ENCODE measurements around the gene ZNF580. TPM values are rescaled to one million over a fixed set of nuclear protein-coding genes. Genes with fewer than 3 reads are reported as not detected.

Gene ZNF580
- total RNA-seq, 1 experiment from 2014 or later: 15.2 TPM

DNA sequence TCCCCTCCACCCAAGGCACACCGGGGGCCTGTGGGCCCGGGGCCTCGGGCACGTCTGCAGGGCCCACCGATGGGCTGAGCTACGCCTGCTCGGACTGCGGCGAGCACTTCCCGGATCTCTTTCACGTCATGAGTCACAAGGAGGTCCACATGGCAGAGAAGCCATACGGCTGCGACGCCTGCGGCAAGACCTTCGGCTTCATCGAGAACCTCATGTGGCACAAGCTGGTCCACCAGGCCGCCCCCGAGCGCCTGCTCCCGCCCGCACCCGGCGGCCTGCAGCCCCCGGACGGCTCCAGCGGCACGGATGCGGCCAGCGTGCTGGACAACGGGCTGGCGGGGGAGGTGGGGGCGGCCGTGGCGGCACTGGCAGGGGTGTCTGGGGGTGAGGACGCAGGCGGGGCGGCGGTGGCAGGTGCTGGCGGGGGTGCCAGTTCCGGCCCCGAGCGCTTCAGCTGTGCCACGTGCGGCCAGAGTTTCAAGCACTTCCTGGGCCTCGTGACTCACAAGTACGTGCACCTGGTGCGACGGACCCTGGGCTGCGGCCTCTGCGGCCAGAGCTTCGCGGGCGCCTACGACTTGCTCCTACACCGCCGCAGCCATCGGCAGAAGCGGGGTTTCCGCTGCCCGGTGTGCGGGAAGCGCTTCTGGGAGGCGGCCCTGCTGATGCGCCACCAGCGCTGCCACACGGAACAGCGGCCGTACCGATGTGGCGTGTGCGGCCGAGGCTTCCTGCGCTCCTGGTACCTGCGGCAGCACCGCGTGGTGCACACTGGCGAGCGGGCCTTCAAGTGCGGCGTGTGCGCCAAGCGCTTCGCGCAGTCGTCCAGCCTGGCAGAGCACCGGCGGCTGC is 25.0 kb upstream of the ZNF580 start:
- Histone ChIP-seq H3K79me2 (ENCODE audit: low read length) (peaks cover 8% of the 10 kb centered on the region; the same call in 1 of the 2 replicates), H2AFZ (ENCODE audit: low read length) (no peak overlapping the region), H3K4me2 (ENCODE audit: low read length) (no peak overlapping the region), H3F3A (ENCODE audit: low read length, unreplicated experiment) (no peaks in the 10 kb centered on the region), H3K27me3 (ENCODE audit: low read length) (no peaks in the 10 kb centered on the region), H3K36me3 (ENCODE audit: low read depth, low read length) (no peaks in the 10 kb centered on the region; the same call in 1 of the 2 replicates), H3K4me3 (ENCODE audit: low read length) (no peak overlapping the region), H3K9ac (ENCODE audit: low read length) (no peak overlapping the region), H3K27ac (ENCODE audit: low read length) (no peak overlapping the region), H3K9me3 (ENCODE audit: low read length) (no peaks in the 10 kb centered on the region), H3K4me1 (ENCODE audit: insufficient read depth, low read length) (no peaks in the 10 kb centered on the region), H4K20me1 (ENCODE audit: low read length) (no peaks in the 10 kb centered on the region; the same call in 1 of the 2 replicates), H3K9me2 (replicated peaks; ENCODE audit: low read length) (no peaks in the 10 kb centered on the region)
- intact Hi-C loops (cut with micrococcal nuclease): no loop called here
- TF ChIP-seq EZH2 (IDR thresholded peaks at IDR 0.05; ENCODE audit: low read length, unreplicated experiment) (no peak), EZH2phosphoT487 (IDR thresholded peaks at IDR 0.05; ENCODE audit: borderline replicate concordance, low read length) (no peak)
- TF ChIP-seq, protein P1, sequence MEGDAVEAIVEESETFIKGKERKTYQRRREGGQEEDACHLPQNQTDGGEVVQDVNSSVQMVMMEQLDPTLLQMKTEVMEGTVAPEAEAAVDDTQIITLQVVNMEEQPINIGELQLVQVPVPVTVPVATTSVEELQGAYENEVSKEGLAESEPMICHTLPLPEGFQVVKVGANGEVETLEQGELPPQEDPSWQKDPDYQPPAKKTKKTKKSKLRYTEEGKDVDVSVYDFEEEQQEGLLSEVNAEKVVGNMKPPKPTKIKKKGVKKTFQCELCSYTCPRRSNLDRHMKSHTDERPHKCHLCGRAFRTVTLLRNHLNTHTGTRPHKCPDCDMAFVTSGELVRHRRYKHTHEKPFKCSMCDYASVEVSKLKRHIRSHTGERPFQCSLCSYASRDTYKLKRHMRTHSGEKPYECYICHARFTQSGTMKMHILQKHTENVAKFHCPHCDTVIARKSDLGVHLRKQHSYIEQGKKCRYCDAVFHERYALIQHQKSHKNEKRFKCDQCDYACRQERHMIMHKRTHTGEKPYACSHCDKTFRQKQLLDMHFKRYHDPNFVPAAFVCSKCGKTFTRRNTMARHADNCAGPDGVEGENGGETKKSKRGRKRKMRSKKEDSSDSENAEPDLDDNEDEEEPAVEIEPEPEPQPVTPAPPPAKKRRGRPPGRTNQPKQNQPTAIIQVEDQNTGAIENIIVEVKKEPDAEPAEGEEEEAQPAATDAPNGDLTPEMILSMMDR (conservative IDR thresholded peaks at IDR 0.05; ENCODE audit: low read depth, low read length): no peak
- ChIA-PET CTCF (no interaction called here), POLR2A (ENCODE audit: unreplicated experiment) (no interaction called here)
- no TSS peak for BruUV-seq (replicated peaks)
- DNase-seq (no peak), ATAC-seq (no peak)

DNA sequence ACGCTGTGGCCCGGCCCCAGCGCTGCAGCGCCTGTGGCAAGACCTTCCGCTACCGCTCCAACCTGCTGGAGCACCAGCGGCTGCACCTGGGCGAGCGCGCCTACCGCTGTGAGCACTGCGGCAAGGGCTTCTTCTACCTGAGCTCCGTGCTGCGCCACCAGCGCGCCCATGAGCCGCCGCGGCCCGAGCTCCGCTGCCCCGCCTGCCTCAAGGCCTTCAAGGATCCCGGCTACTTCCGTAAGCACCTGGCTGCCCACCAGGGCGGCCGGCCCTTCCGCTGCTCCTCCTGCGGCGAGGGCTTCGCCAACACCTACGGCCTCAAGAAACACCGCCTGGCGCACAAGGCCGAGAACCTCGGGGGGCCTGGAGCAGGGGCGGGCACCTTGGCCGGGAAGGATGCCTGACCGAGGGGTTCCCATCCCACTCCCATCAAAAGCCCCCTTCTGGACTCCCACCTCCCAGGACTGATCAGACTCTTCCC is 24.4 kb upstream of the ZNF580 start:
- Histone ChIP-seq H2AFZ (ENCODE audit: low read length) (no peak overlapping the region), H3K27ac (ENCODE audit: low read length) (no peak overlapping the region), H4K20me1 (ENCODE audit: low read length) (no peaks in the 10 kb centered on the region; the same call in 1 of the 2 replicates), H3K4me2 (ENCODE audit: low read length) (no peak overlapping the region), H3K79me2 (ENCODE audit: low read length) (peaks cover 5% of the 10 kb centered on the region; the same call in 1 of the 2 replicates), H3K4me3 (ENCODE audit: low read length) (no peak overlapping the region), H3F3A (ENCODE audit: low read length, unreplicated experiment) (no peaks in the 10 kb centered on the region), H3K36me3 (ENCODE audit: low read depth, low read length) (no peaks in the 10 kb centered on the region; the same call in 1 of the 2 replicates), H3K27me3 (ENCODE audit: low read length) (no peaks in the 10 kb centered on the region), H3K9me3 (ENCODE audit: low read length) (no peaks in the 10 kb centered on the region), H3K9me2 (replicated peaks; ENCODE audit: low read length) (no peaks in the 10 kb centered on the region), H3K4me1 (ENCODE audit: insufficient read depth, low read length) (no peaks in the 10 kb centered on the region), H3K9ac (ENCODE audit: low read length) (no peak overlapping the region)
- intact Hi-C loops (cut with micrococcal nuclease): no loop called here
- CTCF ChIA-PET: no interaction called here
- TF ChIP-seq EZH2 (IDR thresholded peaks at IDR 0.05; ENCODE audit: low read length, unreplicated experiment) (no peak), EZH2phosphoT487 (IDR thresholded peaks at IDR 0.05; ENCODE audit: borderline replicate concordance, low read length) (no peak)
- TF ChIP-seq, protein P1 (conservative IDR thresholded peaks at IDR 0.05; ENCODE audit: low read depth, low read length): no peak
- POLR2A ChIA-PET (ENCODE audit: unreplicated experiment): no interaction called here
- BruUV-seq (replicated peaks): no TSS peak
- DNase-seq: no peak
- ATAC-seq: no peak

- Histone ChIP-seq H4K20me1 (ENCODE audit: low read length) (no peaks in the 10 kb centered on the region), H3K9me2 (replicated peaks; ENCODE audit: low read length) (no peaks in the 10 kb centered on the region), H3K4me3 (ENCODE audit: low read length) (no peak overlapping the region), H3K9ac (ENCODE audit: low read length) (no peak overlapping the region), H3K79me2 (ENCODE audit: low read length) (no peaks in the 10 kb centered on the region; the same call in 1 of the 2 replicates), H3K9me3 (ENCODE audit: low read length) (no peaks in the 10 kb centered on the region), H3K4me2 (ENCODE audit: low read length) (no peak overlapping the region), H3K27ac (ENCODE audit: low read length) (no peak overlapping the region), H2AFZ (ENCODE audit: low read length) (no peak overlapping the region), H3K36me3 (ENCODE audit: low read depth, low read length) (no peaks in the 10 kb centered on the region; the same call in 1 of the 2 replicates), H3K27me3 (ENCODE audit: low read length) (no peaks in the 10 kb centered on the region), H3F3A (ENCODE audit: low read length, unreplicated experiment) (no peaks in the 10 kb centered on the region), H3K4me1 (ENCODE audit: insufficient read depth, low read length) (no peaks in the 10 kb centered on the region)
- ChIA-PET POLR2A (ENCODE audit: unreplicated experiment) (no interaction called here), CTCF (no interaction called here)
- no TSS peak for BruUV-seq (replicated peaks)
- DNase-seq (no peak), ATAC-seq (no peak)
- TF ChIP-seq EZH2phosphoT487 (IDR thresholded peaks at IDR 0.05; ENCODE audit: borderline replicate concordance, low read length): no peak
- TF ChIP-seq, protein P1 (conservative IDR thresholded peaks at IDR 0.05; ENCODE audit: low read depth, low read length): no peak
- TF ChIP-seq EZH2 (IDR thresholded peaks at IDR 0.05; ENCODE audit: low read length, unreplicated experiment): no peak
- intact Hi-C loops (cut with micrococcal nuclease): no loop called here
Observed at GRCh38 chr19:55617426-55617825, 23.4 kb upstream of the ZNF580 start.
